NT2/D1 (cell line): ENCODE measurements around the gene TMPRSS9.

Experiments used
- SUZ12 ChIP-seq: IDR thresholded peaks from 2 replicates; pipeline ENCODE4 v1.6.1; 2011; ENCODE audit not compliant: insufficient read length, insufficient read depth; ENCODE audit errors: extremely low read depth
- YY1 ChIP-seq: IDR thresholded peaks from 2 replicates; pipeline ENCODE4 v1.6.1; 2011; ENCODE audit not compliant: insufficient read length, insufficient read depth
- ZNF274 ChIP-seq: IDR thresholded peaks from 2 replicates; pipeline ENCODE4 v1.6.1; 2011; ENCODE audit warnings: mild to moderate bottlenecking, low read depth, low read length

DNA sequence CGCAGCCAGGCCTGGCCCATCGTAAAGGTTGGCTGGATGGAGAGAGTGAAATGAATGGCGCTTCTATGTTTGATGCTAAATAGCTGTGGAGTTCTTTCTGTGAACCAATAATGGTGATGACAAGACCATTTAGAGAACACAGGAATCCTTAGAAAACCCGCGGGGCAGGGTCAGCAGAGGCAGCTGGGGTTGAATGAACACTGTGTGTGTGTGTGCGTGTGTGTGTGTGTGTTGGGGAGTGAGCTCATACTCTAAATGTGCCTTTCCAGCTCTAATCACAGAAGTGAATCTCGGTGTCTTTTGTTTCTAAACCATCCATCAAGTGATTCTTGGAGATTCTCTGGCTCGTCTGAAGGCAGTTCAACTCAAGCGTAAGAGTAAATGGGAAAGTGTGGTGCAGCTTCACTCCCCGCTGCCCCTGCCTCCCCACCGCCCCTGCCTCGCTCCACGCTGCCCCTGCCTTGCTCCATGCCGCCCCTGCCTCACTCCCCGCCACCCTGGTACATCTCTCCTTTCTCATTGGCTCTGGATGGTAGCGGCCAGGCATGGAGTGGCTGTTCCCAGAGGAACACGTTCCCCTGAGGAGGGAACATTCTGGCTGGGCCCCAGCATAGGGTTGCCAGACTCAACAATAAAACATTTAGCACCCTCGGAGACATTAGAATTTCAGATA is 21.2 kb downstream of the TMPRSS9 start:
- TF ChIP-seq ZNF274 = no peak
- TF ChIP-seq YY1 = no peak
- TF ChIP-seq SUZ12 = no peak
